Endothelial cell of umbilical vein (primary cell): ENCODE results near the gene NEK4. TPM values are rescaled to one million over a fixed set of nuclear protein-coding genes. Genes with fewer than 3 reads are reported as not detected.

Experiments
- BruUV-seq: library from RNA; stranded (reverse); fragments of 400-500 nt; replicated peaks from 2 replicates; lab custom pipeline; 2021; lab: Mats Ljungman, UMichigan
- CTCF ChIA-PET: fragments of 300-600, 350-600 bp; sonication (Branson Sonifier 250); formaldehyde crosslinking; loops from one replicate; lab custom pipeline; 2021; ENCODE audit warnings: antibody characterized with exemption, inconsistent platforms; lab: Charles Lee
- POLR2A ChIA-PET: fragments of 300-600, 350-600 bp; sonication (Branson Sonifier 250); formaldehyde crosslinking; loops from one replicate; lab custom pipeline; 2021; ENCODE audit warnings: antibody characterized with exemption, inconsistent platforms; lab: Charles Lee
- DNase-seq: peaks from one replicate; pipeline ENCODE4 v3.0.0-alpha.2; 2011; ENCODE audit warnings: low read depth, low spot score
- FAIRE-seq: peaks from 2 replicates; lab custom pipeline; 2011; peaks lifted over from hg19 to GRCh38; lab: Jason Lieb, UNC
- H2AFZ ChIP-seq: 2 replicates; pipeline ENCODE4 v1.6.0; 2012; ENCODE audit warnings: low read depth, low read length, control low read depth, inconsistent platforms
- H3K27ac ChIP-seq: 2 replicates; pipeline ENCODE4 v1.5.1; 2011; ENCODE audit warnings: low read depth, mild to moderate bottlenecking, control low read depth, low read length, moderate library complexity; ENCODE audit not compliant: insufficient read depth
- H3K27me3 ChIP-seq, 2 experiments: 2 replicates each; pipeline versions ENCODE4 v1.6.0 to v1.6.1; 2011; ENCODE audit warnings: low read length in 2 of 2, mixed read lengths in 1 of 2; ENCODE audit not compliant: control insufficient read depth in 2 of 2, insufficient read depth in 2 of 2
- H3K36me3 ChIP-seq, 2 experiments: 2 replicates in 1 of 2; 3 replicates in 1 of 2; pipeline ENCODE4 v1.5.1; 2011; ENCODE audit warnings: low read length in 2 of 2, mild to moderate bottlenecking in 1 of 2, moderate library complexity in 1 of 2; ENCODE audit not compliant: control insufficient read depth in 2 of 2, insufficient read depth in 2 of 2; ENCODE audit errors: extremely low read depth in 1 of 2
- H3K4me1 ChIP-seq: 3 replicates; pipeline ENCODE4 v1.5.1; 2011; ENCODE audit warnings: mild to moderate bottlenecking, low read length; ENCODE audit not compliant: control insufficient read depth, insufficient read depth; ENCODE audit errors: extremely low read depth
- H3K4me2 ChIP-seq: 2 replicates; pipeline ENCODE4 v1.6.1; 2011; ENCODE audit warnings: low read length, control low read depth, mixed read lengths; ENCODE audit not compliant: insufficient read depth
- H3K4me3 ChIP-seq, 3 experiments: fragments of 200-600 bp in 1 of 3; sonication (generic), shearing (Covaris generic) in 1 of 3; replicated peaks in 1 of 3; 2 replicates each; pipeline ENCODE4 v1.5.1; 2011 to 2016; ENCODE audit warnings: control low read depth in 3 of 3, low read length in 3 of 3, mild to moderate bottlenecking in 2 of 3, inconsistent platforms in 1 of 3, low read depth in 1 of 3, moderate library complexity in 1 of 3; ENCODE audit not compliant: insufficient read depth in 1 of 3
- H3K79me2 ChIP-seq: 2 replicates; pipeline ENCODE4 v1.6.0; 2012; ENCODE audit warnings: low read length, inconsistent platforms; ENCODE audit not compliant: control insufficient read depth, insufficient read depth
- H3K9ac ChIP-seq: replicated peaks from 2 replicates; pipeline ENCODE3; 2011; ENCODE audit warnings: low read length, control low read depth; ENCODE audit not compliant: insufficient read depth; ENCODE audit errors: extremely low read depth
- H3K9me1 ChIP-seq: replicated peaks from 3 replicates; pipeline ENCODE4 v1.6.0; 2011; ENCODE audit warnings: mild to moderate bottlenecking, low read length; ENCODE audit not compliant: control insufficient read depth, insufficient read depth; ENCODE audit errors: extremely low read depth
- H3K9me3 ChIP-seq: replicated peaks from 2 replicates; pipeline ENCODE4 v1.5.1; 2012; ENCODE audit warnings: low read length, inconsistent platforms; ENCODE audit not compliant: control insufficient read depth, insufficient read depth
- H4K20me1 ChIP-seq: replicated peaks from 2 replicates; pipeline ENCODE3; 2011; ENCODE audit warnings: mild to moderate bottlenecking, low read length; ENCODE audit not compliant: control insufficient read depth, insufficient read depth; ENCODE audit errors: extremely low read depth
- EZH2 ChIP-seq: IDR thresholded peaks from 2 replicates; pipeline ENCODE4 v1.6.1; 2012; ENCODE audit warnings: borderline replicate concordance, low read depth, mild to moderate bottlenecking, moderate library complexity, low read length, inconsistent platforms; ENCODE audit not compliant: severe bottlenecking
- FOS ChIP-seq: IDR thresholded peaks from 2 replicates; pipeline ENCODE4 v1.6.1; 2011; ENCODE audit warnings: mild to moderate bottlenecking, low read length, moderate library complexity, borderline replicate concordance; ENCODE audit not compliant: insufficient read depth
- GATA2 ChIP-seq: IDR thresholded peaks from 2 replicates; pipeline ENCODE4 v1.7.0; 2011; ENCODE audit warnings: low read depth, mild to moderate bottlenecking, moderate library complexity, mixed read lengths, low read length; ENCODE audit not compliant: insufficient read length, insufficient read depth
- JUN ChIP-seq: IDR thresholded peaks from 2 replicates; pipeline ENCODE4 v1.6.1; 2011; ENCODE audit warnings: borderline replicate concordance, low read depth; ENCODE audit not compliant: insufficient read length, insufficient read depth
- MYC ChIP-seq: IDR thresholded peaks from one replicate; pipeline ENCODE4 v1.6.1; 2011; ENCODE audit warnings: mild to moderate bottlenecking, low read depth, low read length
- POLR2A ChIP-seq: IDR thresholded peaks from 2 replicates; pipeline ENCODE4 v1.6.1; 2012; ENCODE audit warnings: low read depth, mild to moderate bottlenecking, control low read depth, low read length
- POLR2AphosphoS5 ChIP-seq: IDR thresholded peaks from 2 replicates; pipeline ENCODE4 v1.6.1; 2012; ENCODE audit warnings: low read depth, mild to moderate bottlenecking, control low read depth, low read length, moderate library complexity; ENCODE audit not compliant: insufficient read depth
- dilution Hi-C: fragments of 300-500 bp; cut with MboI; formaldehyde crosslinking; loops from one replicate; pipeline ENCODE4 v1.15.0; 2019; ENCODE audit warnings: low sequenced_read_pairs; ENCODE audit not compliant: extremely low pct_ligation_motif_present
- intact Hi-C: fragments of 100-400 bp; cut with micrococcal nuclease; formaldehyde crosslinking; loops from one replicate; pipeline ENCODE4 v1.10.0; 2022
- polyA plus RNA-seq, 4 experiments: library from polyadenylated mRNA; depleted of rRNA in 3 of 4; stranded (reverse) in 3 of 4; unstranded in 1 of 4; fragments of >200 nt; gene quantifications; 2 replicates each; pipeline versions ENCODE4 v1.2.1 to v1.2.3, GENCODE V29; 2011 to 2012; ENCODE audit warnings: missing spikeins in 1 of 4
- total RNA-seq: library from RNA; stranded (reverse); gene quantifications from 2 replicates; pipeline ENCODE4 v1.2.3, GENCODE V29; 2021
- TF ChIP-seq, protein P1 (sequence below): IDR thresholded peaks from 2 replicates; pipeline ENCODE4 v1.6.1; 2011; ENCODE audit not compliant: insufficient read depth, insufficient read length
- TF ChIP-seq, protein P2 (sequence below), 2 donors: IDR thresholded peaks; 1 replicate in 1 of 2; 2 replicates in 1 of 2; pipeline ENCODE4 v1.5.1; 2011; ENCODE audit warnings: low read length in 2 of 2, mild to moderate bottlenecking in 2 of 2, moderate library complexity in 2 of 2, control low read depth in 1 of 2, inconsistent platforms in 1 of 2, low read depth in 1 of 2; ENCODE audit not compliant: insufficient read depth in 1 of 2; ENCODE audit errors: extremely low read depth in 1 of 2

The NEK4 gene
- total and polyA plus RNA-seq, 2 donors (not counting 3 experiments of a cell fraction or from before 2014, with no cell fraction given), result 4.4 to 20.8 TPM

DNA sequence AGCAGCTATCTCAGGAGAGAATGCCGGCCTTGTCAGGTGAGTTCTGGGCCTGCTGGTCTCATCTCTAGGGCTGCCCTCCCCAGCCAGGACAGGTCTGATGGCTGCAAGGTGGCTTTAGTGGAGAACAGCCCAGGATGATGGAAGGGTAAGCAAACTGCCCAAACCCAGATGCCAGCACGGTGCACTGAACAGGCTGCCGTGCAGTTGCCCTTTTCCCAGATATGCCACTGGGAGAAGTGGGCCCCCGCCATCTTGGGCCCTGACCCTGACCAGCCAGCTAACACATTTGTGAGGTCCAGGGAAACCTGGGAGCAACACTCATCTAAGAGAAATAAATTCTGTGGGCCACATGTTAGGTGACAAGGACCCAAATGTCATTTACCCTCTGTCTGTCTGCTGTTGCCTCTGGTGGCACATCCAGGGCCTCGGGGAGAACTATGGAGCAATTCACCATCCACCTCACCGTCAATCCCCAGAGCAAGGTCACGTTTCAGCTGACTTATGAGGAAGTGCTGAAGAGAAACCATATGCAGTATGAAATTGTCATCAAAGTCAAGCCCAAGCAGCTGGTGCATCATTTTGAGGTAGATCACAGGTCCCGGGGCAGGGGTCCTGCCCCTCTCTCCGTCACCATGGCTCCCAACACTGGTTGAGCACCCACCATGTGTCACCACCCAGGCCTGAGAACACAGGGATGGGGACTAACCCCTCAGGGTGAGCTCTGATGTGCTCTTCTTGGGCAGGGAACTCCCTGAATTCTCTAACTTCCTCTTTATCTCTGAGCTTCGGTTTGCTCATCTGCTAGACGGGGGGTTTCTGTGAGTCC lies 8.5 kb upstream of the NEK4 start:
- intact Hi-C loops, result no loop called here
- FAIRE-seq, result no peak
- BruUV-seq, result no TSS peak

More for the DNA sequence above, 8.5 kb upstream of the NEK4 start:
- no peak overlapping the region for H3K9ac ChIP-seq
- H3K79me2 ChIP-seq, result no peaks in the 10 kb centered on the region
- H3K9me3 ChIP-seq, result no peaks in the 10 kb centered on the region
- POLR2A ChIA-PET, result no interaction called here
- CTCF ChIA-PET, result interaction anchor here (1.2 to 2.0 kb wide), 3 partner anchors 8 to 42 kb away, joined by 3 to 7 read pairs (median 4); partner anchors contain the start of gene NEK4
- dilution Hi-C loops, result no loop called here
- no peak overlapping the region for H3K4me3 ChIP-seq
- no peaks in the 10 kb centered on the region for H3K9me1 ChIP-seq
- no peak overlapping the region for H3K4me2 ChIP-seq
- DNase-seq, result no peak
- H4K20me1 ChIP-seq, result no peaks in the 10 kb centered on the region
- TF ChIP-seq MYC (no peak), EZH2 (no peak), POLR2A (no peak), FOS (no peak), JUN (no peak), GATA2 (no peak), POLR2AphosphoS5 (no peak)
- TF ChIP-seq, protein P1, sequence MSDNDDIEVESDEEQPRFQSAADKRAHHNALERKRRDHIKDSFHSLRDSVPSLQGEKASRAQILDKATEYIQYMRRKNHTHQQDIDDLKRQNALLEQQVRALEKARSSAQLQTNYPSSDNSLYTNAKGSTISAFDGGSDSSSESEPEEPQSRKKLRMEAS, result no peak
- TF ChIP-seq, protein P2, sequence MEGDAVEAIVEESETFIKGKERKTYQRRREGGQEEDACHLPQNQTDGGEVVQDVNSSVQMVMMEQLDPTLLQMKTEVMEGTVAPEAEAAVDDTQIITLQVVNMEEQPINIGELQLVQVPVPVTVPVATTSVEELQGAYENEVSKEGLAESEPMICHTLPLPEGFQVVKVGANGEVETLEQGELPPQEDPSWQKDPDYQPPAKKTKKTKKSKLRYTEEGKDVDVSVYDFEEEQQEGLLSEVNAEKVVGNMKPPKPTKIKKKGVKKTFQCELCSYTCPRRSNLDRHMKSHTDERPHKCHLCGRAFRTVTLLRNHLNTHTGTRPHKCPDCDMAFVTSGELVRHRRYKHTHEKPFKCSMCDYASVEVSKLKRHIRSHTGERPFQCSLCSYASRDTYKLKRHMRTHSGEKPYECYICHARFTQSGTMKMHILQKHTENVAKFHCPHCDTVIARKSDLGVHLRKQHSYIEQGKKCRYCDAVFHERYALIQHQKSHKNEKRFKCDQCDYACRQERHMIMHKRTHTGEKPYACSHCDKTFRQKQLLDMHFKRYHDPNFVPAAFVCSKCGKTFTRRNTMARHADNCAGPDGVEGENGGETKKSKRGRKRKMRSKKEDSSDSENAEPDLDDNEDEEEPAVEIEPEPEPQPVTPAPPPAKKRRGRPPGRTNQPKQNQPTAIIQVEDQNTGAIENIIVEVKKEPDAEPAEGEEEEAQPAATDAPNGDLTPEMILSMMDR (IDR thresholded peaks at IDR 0.05; ENCODE audit: extremely low read depth in 1 of 2, insufficient read depth in 1 of 2, low read depth in 1 of 2, low read length in 2 of 2), result no peak
- no peaks in the 10 kb centered on the region for H3K36me3 ChIP-seq
- no peak overlapping the region for H2AFZ ChIP-seq
- no peak overlapping the region for H3K27ac ChIP-seq
- H3K4me1 ChIP-seq, result no peaks in the 10 kb centered on the region
- H3K27me3 ChIP-seq, result peaks cover 0 to 13% of the 10 kb centered on the region in 2 experiments
